OCI-LY7 (cell line): ENCODE results near the gene HMG20B. TPM values are rescaled to one million over a fixed set of nuclear protein-coding genes. Genes with fewer than 3 reads are reported as not detected.

ENCODE experiments used
- BruUV-seq: library from RNA; stranded (reverse); fragments of 400-500 nt; replicated peaks from 2 replicates; lab custom pipeline; 2021; lab: Mats Ljungman, UMichigan
- CTCF ChIA-PET: fragments of 300-600 bp; sonication (Branson Sonifier 250); formaldehyde crosslinking; loops from one replicate; lab custom pipeline; 2022; ENCODE audit warnings: antibody characterized with exemption; ENCODE audit not compliant: unreplicated experiment; lab: Charles Lee
- POLR2A ChIA-PET: fragments of 300-600 bp; sonication (Branson Sonifier 250); formaldehyde crosslinking; loops from one replicate; lab custom pipeline; 2022; ENCODE audit warnings: antibody characterized with exemption; lab: Charles Lee
- DNase-seq: peaks from one replicate; pipeline ENCODE4 v3.0.0-alpha.2; 2015; ENCODE audit warnings: low spot score
- H2AFZ ChIP-seq: fragments of 200-600 bp; sonication (generic), shearing (Covaris generic); 2 replicates; pipeline ENCODE4 v1.6.1; 2014; ENCODE audit warnings: mild to moderate bottlenecking, antibody characterized with exemption, low read length, moderate library complexity
- H3K27ac ChIP-seq: fragments of 200-600 bp; sonication (generic); 2 replicates; pipeline ENCODE4 v1.5.1; 2014; ENCODE audit warnings: mixed run types, low read depth, mild to moderate bottlenecking, moderate library complexity, low read length, inconsistent platforms; ENCODE audit not compliant: poor library complexity, severe bottlenecking
- H3K36me3 ChIP-seq: fragments of 200-600 bp; sonication (generic); 2 replicates; pipeline ENCODE4 v1.6.1; 2014; ENCODE audit warnings: mild to moderate bottlenecking, antibody characterized with exemption, low read length, moderate library complexity, mixed read lengths; ENCODE audit not compliant: insufficient read depth
- H3K4me1 ChIP-seq: fragments of 200-600 bp; sonication (generic); 2 replicates; pipeline ENCODE4 v1.5.1; 2014; ENCODE audit warnings: mild to moderate bottlenecking, low read length; ENCODE audit not compliant: insufficient read depth, poor library complexity, severe bottlenecking
- H3K4me2 ChIP-seq: fragments of 200-600 bp; sonication (generic); 2 replicates; pipeline ENCODE4 v1.6.1; 2014; ENCODE audit warnings: mild to moderate bottlenecking, low read length
- H3K4me3 ChIP-seq: fragments of 200-600 bp; sonication (generic); 2 replicates; pipeline ENCODE4 v1.5.1; 2014; ENCODE audit warnings: mild to moderate bottlenecking, low read depth, low read length; ENCODE audit not compliant: poor library complexity, severe bottlenecking
- H3K79me2 ChIP-seq: fragments of 200-600 bp; sonication (generic); 2 replicates; pipeline ENCODE4 v1.6.1; 2016; ENCODE audit warnings: low read depth, mild to moderate bottlenecking, low read length, moderate library complexity, mixed read lengths; ENCODE audit not compliant: insufficient read depth
- H3K9me2 ChIP-seq: fragments of 200-600 bp; sonication (generic); 2 replicates; pipeline ENCODE4 v1.6.1; 2016; ENCODE audit warnings: mild to moderate bottlenecking, low read length, mixed read lengths; ENCODE audit not compliant: insufficient read depth
- H3K9me3 ChIP-seq: fragments of 200-600 bp; sonication (generic); 2 replicates; pipeline ENCODE4 v1.6.1; 2014; ENCODE audit warnings: mild to moderate bottlenecking, mixed run types, low read length, mixed read lengths
- H4K20me1 ChIP-seq: fragments of 200-600 bp; sonication (generic); 2 replicates; pipeline ENCODE4 v1.6.1; 2014; ENCODE audit warnings: mild to moderate bottlenecking, antibody characterized with exemption, low read length, moderate library complexity, mixed read lengths; ENCODE audit not compliant: insufficient read depth
- EZH2phosphoT487 ChIP-seq: fragments of 200-600 bp; sonication (generic); IDR thresholded peaks from 2 replicates; pipeline ENCODE4 v1.6.1; 2018; ENCODE audit warnings: low read depth, borderline replicate concordance, mild to moderate bottlenecking, mixed run types, antibody characterized with exemption, low read length, moderate library complexity, mixed read lengths
- intact Hi-C: fragments of 100-400 bp; cut with micrococcal nuclease; formaldehyde crosslinking; loops from one replicate; pipeline ENCODE4 v1.10.0; 2022; ENCODE audit not compliant: unreplicated experiment
- total RNA-seq, 2 experiments: library from RNA; depleted of rRNA in 1 of 2; stranded (reverse); fragments of >200 nt in 1 of 2; shearing (Covaris generic) in 1 of 2; gene quantifications; 2 replicates each; pipeline ENCODE4 v1.2.3, GENCODE V29; 2014 to 2022
- TF ChIP-seq, protein P1 (sequence below): fragments of 200-600 bp; sonication (generic); conservative IDR thresholded peaks from 2 replicates; pipeline ENCODE4 v1.5.1; 2014; ENCODE audit warnings: mild to moderate bottlenecking, antibody characterized with exemption, low read length, moderate library complexity, mixed read lengths

The HMG20B gene
- total RNA-seq, 2 experiments from 2014 or later: 91.0 to 119 TPM

DNA sequence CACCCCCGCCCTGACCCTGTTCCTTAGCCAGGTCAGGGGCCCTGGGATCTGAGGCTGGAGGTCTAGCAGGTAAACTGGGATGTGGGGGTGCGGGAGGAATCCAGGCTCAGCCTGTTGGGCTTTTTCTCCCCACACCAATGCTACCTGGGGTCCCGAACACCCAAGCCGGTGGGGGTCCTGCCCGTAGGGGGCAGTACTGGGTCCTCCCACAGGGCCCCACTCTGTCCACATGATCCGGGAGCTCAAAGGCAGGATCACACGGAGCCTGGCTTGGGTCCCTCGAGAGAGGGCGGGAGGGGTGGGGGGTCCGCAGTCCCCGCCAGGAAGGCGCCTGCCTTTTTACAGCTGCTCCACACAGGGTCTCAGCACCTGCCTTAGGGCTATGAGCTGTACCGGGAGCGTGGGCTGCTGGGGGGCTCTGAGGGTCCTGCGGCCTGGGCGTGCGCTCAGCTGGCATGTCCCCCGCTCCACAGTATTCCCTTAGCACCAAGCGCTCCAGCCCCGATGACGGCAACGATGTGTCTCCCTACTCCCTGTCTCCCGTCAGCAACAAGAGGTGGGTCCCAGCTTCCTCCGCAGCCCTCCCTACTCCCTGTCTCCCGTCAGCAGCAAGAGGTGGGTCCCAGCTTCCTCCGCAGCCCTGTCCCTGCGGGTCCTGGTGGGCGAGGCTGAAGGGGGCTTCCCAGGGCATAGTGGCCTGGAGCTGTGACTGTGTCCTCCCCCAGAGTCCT lies 46.1 kb upstream of the HMG20B start:
- Histone ChIP-seq H3K27ac (no peak overlapping the region), H3K4me2 (no peak overlapping the region), H3K9me3 (no peaks in the 10 kb centered on the region), H4K20me1 (no peaks in the 10 kb centered on the region), H3K79me2 (no peaks in the 10 kb centered on the region), H2AFZ (no peak overlapping the region), H3K4me1 (no peaks in the 10 kb centered on the region), H3K9me2 (no peaks in the 10 kb centered on the region), H3K36me3 (peaks cover 49% of the 10 kb centered on the region), H3K4me3 (no peak overlapping the region)
- ChIA-PET CTCF (no interaction called here), POLR2A (no interaction called here)
- no peak for DNase-seq
- TF ChIP-seq, protein P1, sequence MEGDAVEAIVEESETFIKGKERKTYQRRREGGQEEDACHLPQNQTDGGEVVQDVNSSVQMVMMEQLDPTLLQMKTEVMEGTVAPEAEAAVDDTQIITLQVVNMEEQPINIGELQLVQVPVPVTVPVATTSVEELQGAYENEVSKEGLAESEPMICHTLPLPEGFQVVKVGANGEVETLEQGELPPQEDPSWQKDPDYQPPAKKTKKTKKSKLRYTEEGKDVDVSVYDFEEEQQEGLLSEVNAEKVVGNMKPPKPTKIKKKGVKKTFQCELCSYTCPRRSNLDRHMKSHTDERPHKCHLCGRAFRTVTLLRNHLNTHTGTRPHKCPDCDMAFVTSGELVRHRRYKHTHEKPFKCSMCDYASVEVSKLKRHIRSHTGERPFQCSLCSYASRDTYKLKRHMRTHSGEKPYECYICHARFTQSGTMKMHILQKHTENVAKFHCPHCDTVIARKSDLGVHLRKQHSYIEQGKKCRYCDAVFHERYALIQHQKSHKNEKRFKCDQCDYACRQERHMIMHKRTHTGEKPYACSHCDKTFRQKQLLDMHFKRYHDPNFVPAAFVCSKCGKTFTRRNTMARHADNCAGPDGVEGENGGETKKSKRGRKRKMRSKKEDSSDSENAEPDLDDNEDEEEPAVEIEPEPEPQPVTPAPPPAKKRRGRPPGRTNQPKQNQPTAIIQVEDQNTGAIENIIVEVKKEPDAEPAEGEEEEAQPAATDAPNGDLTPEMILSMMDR: peak; percentile 57
- TF ChIP-seq EZH2phosphoT487: no peak
- BruUV-seq: no TSS peak
- intact Hi-C loops: no loop called here

DNA sequence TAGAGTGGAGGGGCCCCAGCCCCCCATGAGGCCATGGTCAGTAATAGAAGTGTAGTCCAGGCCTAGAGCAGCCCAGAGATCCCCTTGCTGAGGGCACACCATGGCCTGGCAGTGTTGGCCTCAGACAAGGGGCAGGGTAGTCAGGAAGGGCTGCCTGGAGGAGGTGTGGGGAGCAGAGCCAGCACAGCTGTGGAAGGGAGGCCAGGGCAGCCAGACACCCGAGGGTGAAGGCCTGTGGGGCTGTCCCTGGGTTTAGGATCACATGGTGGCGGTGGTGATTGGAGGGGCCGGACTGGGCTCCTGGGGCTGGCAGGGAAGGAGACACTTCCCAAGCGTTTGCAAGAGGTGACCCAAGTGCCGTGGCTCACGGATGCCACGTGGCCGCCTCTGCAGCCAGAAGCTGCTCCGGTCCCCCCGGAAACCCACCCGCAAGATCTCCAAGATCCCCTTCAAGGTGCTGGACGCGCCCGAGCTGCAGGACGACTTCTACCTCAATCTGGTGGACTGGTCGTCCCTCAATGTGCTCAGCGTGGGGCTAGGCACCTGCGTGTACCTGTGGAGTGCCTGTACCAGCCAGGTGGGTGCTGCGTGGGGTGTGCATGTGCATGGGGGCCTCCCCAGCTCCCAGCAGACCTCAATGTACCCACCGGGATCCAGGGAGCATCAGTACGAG lies 45.4 kb upstream of the HMG20B start:
- no peaks in the 10 kb centered on the region for H3K9me3 ChIP-seq
- H3K79me2 ChIP-seq: no peaks in the 10 kb centered on the region
- no peaks in the 10 kb centered on the region for H3K9me2 ChIP-seq
- no peak overlapping the region for H2AFZ ChIP-seq
- CTCF ChIA-PET: no interaction called here
- H4K20me1 ChIP-seq: no peaks in the 10 kb centered on the region
- no peak for DNase-seq
- H3K36me3 ChIP-seq: peaks cover 50% of the 10 kb centered on the region
- H3K4me2 ChIP-seq: no peak overlapping the region
- intact Hi-C loops: no loop called here
- H3K4me3 ChIP-seq: no peak overlapping the region
- no peaks in the 10 kb centered on the region for H3K4me1 ChIP-seq
- no peak for TF ChIP-seq EZH2phosphoT487
- TF ChIP-seq, protein P1: no peak
- BruUV-seq: no TSS peak
- POLR2A ChIA-PET: no interaction called here
- no peak overlapping the region for H3K27ac ChIP-seq

DNA sequence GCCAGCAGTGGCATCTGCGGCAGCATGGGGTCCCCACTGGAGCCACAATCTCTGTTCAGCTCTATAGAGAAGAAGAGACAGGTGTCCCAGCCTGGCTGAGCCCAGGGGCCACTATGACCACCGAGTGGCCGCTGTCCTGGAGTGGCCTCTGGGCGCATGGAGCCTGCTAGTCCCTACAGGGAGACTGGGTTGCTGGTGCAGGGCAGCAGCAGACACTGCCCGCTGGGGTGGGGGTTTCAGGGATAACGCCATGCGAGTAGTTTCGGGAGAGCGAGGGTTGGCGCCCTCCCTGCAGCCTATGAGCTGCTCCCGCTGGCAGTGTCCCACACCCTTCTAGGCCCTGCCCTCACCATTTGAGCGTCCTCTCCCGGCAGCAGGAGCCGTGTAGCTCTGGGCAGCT lies 44.7 kb upstream of the HMG20B start:
- no peaks in the 10 kb centered on the region for H3K4me1 ChIP-seq
- H2AFZ ChIP-seq: no peak overlapping the region
- POLR2A ChIA-PET: no interaction called here
- TF ChIP-seq, protein P1: no peak
- no peak for TF ChIP-seq EZH2phosphoT487
- H3K27ac ChIP-seq: no peak overlapping the region
- H3K79me2 ChIP-seq: no peaks in the 10 kb centered on the region
- no peak for DNase-seq
- H3K4me3 ChIP-seq: no peak overlapping the region
- no peaks in the 10 kb centered on the region for H3K9me2 ChIP-seq
- CTCF ChIA-PET: no interaction called here
- intact Hi-C loops: no loop called here
- no peak overlapping the region for H3K4me2 ChIP-seq
- peaks cover 52% of the 10 kb centered on the region for H3K36me3 ChIP-seq
- H3K9me3 ChIP-seq: no peaks in the 10 kb centered on the region
- no TSS peak for BruUV-seq
- H4K20me1 ChIP-seq: no peaks in the 10 kb centered on the region
